HG03066 (cell line): ENCODE data around the gene ISM1.

Experiments
- ATAC-seq: cut with Tn5 transposase; IDR thresholded peaks from one replicate; pipeline ENCODE4 v1.9.1; 2021; ENCODE audit warnings: low read depth; ENCODE audit not compliant: unreplicated experiment

Gene ISM1

GRCh38 chr20:13278812-13279570, 57.9 kb downstream of the ISM1 start:
- no peak for ATAC-seq

GRCh38 chr20:13280609-13281324, 59.7 kb downstream of the ISM1 start:
- no peak for ATAC-seq

GRCh38 chr20:13283869-13284829, 63.1 kb downstream of the ISM1 start:
- no peak for ATAC-seq

GRCh38 chr20:13284830-13285229, 63.8 kb downstream of the ISM1 start:
- no peak for ATAC-seq

GRCh38 chr20:13285408-13285807, 64.3 kb downstream of the ISM1 start:
- no peak for ATAC-seq

GRCh38 chr20:13286052-13286451, 65.0 kb downstream of the ISM1 start:
- ATAC-seq: no peak

- ATAC-seq: no peak
Observed at GRCh38 chr20:13286607-13287006, 65.5 kb downstream of the ISM1 start.

GRCh38 chr20:13288357-13288756, 67.3 kb downstream of the ISM1 start:
- ATAC-seq: no peak

- no peak for ATAC-seq
Observed at GRCh38 chr20:13289031-13289430, 68.0 kb downstream of the ISM1 start.

- no peak for ATAC-seq
Observed at GRCh38 chr20:13290724-13291123, 69.7 kb downstream of the ISM1 start.

- ATAC-seq: no peak
Observed at GRCh38 chr20:13291157-13291556, 70.1 kb downstream of the ISM1 start.

- no peak for ATAC-seq
Observed at GRCh38 chr20:13292201-13292885, 71.3 kb downstream of the ISM1 start.

GRCh38 chr20:13294522-13294921, 73.4 kb downstream of the ISM1 start:
- ATAC-seq: no peak

- ATAC-seq: no peak
Observed at GRCh38 chr20:13295637-13296036, 74.6 kb downstream of the ISM1 start.

GRCh38 chr20:13296070-13296469, 75.0 kb downstream of the ISM1 start:
- ATAC-seq: no peak

- no peak for ATAC-seq
Observed at GRCh38 chr20:13297147-13297899, 76.2 kb downstream of the ISM1 start.

- ATAC-seq: no peak
Observed at GRCh38 chr20:13298692-13299373, 77.8 kb downstream of the ISM1 start.

- no peak for ATAC-seq
Observed at GRCh38 chr20:13299401-13299800, 78.3 kb downstream of the ISM1 start.

- ATAC-seq: no peak
Observed at GRCh38 chr20:13301596-13301995, 80.5 kb downstream of the ISM1 start.
